Activated T-cell treated with anti-CD3 and anti-CD28 coated beads, Interleukin-2, amount 50 U/mL, for 1 hour (primary cell): ENCODE measurements around the gene GNB2.
"Not testable (repeated sequence)": the region's sequence is repeated elsewhere in the genome, so short reads cannot be mapped to it uniquely, and the experiment has no call there.

ENCODE experiments used
- DNase-seq: peaks from one replicate; pipeline ENCODE4 v3.0.0-alpha.2; 2020

Gene GNB2

DNA sequence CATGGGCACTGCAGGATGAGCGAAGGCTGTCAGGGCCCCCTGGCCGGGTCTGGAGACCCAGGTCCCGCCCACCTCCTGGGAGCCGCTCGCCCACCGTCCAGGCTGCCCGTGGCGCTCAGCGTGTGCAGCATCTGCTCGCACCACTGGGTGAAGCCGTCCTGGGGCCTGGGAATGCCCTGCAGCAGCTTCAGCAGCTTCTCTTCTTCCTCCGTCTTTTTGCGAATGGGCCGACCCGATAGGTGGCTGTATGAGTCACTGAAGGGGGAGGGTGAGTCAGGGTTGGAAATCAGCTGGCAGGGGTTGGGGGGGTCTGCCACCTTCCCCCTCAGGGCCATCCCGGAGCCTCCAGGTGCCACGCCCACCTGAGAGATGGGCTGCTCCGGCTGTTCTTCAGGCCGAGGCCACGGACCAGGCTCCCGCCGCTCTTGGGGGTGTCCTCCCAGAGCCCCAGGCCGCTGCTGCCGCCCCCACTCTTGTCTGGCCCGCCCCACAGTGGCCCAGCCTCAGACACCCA, 8.7 kb downstream of the GNB2 start:
- DNase-seq = no peak

DNA sequence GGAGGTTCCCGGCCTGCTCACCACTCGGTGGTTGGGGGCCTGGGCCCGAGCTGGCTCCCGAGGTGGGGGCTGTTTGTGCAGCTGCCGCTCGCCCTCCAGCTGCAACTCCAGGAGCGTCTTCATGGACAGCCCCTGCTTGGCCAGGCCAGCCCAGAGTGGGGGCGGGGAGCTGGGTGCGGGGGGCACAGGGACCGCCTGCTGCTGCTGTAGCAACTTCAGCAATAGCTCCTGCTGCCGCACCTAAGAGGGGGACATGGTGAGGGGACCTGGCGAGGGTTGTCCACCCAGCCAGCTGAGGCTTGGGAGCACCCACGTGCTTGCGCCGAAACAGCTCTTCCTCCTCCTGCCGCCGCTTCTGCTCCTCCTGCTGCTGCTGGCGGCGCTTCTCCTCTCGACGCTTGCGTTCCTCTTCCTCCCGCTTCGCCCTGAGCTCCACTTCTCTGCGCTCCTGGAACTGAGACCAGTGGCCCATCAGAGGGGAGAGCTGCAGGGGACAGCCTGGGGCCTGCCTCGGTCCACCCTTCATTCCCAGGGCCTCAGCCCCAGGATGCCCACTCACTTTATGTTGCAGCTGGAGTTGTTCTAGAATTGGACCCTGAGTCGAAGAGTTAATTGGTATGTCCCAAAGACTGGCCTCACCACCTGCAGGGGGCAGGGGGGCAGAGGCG, 9.6 kb downstream of the GNB2 start:
- no peak for DNase-seq

DNA sequence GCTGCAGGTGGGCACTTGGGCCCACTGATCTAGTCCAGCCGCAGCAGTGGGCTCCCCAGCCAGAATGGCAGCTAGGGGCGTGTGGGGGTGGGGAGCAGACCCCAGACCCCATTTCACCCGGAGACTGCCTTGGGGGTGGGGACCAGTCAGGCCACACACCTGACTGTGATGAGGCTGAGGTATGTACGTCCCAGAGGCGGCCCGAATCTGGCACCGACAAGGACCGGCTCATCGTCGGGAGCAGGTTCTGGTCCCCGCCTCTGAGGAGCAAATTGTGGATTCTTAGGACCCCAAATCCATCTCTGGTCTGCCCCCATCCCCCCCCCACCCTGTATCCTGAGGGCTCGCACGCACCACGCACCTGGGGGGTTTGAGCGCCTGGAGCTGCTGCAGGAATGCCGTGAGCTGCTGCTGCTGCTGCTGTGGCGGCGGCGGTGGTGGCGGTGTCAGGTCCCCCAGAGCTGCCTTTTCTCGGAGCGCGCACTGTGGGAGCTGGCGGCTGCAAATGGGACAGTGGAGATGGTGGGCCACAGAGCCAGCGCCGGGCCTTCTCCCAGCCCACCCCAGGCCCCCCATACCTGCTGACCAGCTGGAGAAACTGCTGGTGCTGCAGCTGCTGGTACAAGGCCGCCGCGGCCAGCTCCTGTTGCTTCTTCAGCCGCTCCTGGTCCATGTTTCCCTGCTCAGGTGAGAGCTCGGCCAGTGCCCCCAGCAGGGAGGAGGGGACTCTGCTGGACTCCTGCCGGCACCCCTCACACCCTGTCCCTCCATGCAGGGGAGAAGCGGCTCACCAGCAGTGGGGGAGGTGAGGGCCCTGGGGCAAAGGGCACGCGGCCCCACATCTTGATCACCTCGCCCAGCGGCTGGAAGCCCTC, 10.4 kb downstream of the GNB2 start:
- no peak for DNase-seq

DNA sequence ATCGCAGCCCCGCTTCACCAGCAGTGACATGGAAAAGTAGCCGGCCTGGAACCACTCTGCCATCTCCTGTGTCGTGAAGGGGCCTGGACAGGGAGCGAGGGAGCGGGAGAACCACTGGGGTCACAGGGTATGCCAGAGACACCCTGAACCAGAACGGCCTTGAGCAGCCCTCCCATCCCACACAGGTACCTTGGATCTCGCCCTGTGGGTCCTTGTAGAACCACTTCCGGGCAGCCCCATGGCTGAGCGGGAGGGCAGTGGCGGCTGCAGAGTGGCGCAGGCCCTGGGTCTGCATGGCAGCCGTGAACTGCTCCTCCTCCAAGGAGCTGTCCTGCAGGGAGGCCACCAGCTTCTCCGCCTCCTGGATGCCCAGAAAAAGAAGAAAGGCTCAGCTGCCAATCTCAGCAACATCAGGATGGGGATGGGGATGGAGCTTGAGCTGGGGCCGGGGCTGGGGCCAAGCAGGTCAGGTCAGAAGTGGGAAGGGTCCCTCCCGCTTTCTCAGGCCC, 11.0 kb downstream of the GNB2 start:
- DNase-seq = no peak

DNA sequence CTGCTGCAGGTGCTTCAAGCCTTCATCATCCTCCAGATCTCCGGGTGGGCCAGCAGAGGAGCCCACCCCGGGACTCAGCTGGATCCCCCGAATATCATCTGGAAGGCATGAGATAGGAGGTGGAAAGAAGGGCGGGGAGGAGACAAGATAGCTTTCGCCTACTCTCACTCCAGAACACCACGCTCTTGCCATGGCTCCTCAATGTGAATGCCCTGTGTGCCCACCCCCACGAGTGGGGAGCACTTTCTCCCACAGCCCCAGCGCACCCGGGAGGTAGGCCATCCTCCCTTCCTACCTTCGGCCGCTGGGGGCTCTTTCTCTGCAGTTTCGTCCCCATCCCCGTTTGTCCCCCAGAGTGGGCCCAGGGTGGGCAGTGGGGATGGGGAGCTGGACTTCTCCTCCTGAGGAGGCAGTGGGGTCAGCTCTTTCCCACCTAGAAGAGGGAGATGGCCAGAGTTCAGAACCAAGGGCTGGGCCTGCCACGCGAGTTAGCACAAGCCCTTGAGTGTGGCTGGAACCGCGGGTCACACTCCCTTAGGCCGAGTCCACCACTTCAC, 11.6 kb downstream of the GNB2 start:
- no peak for DNase-seq

DNA sequence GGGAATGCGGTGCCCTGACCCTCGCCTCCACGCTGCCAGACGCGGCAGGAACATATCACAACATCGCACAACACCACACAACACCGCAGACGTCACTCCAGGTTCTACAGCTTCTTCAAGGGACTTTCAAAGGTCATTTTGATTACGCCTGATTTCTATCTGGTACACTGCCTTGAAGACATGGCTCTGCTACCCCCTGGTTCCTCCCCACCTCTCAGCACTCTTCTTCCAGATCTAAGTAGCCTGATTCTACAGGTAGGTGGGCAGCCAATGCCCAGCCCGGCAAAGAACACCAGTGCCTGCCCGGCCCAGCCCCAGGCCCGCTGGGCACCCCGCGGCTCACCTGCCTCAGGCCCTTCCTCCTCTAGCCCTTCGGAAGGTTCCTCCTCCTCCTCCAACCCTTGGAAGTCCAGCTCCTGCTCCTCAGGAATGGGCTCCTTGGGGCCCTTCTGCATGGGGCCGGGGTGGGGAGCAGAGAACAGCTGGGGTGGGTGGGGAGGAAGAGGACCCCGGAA, 12.1 kb downstream of the GNB2 start:
- DNase-seq = no peak

DNA sequence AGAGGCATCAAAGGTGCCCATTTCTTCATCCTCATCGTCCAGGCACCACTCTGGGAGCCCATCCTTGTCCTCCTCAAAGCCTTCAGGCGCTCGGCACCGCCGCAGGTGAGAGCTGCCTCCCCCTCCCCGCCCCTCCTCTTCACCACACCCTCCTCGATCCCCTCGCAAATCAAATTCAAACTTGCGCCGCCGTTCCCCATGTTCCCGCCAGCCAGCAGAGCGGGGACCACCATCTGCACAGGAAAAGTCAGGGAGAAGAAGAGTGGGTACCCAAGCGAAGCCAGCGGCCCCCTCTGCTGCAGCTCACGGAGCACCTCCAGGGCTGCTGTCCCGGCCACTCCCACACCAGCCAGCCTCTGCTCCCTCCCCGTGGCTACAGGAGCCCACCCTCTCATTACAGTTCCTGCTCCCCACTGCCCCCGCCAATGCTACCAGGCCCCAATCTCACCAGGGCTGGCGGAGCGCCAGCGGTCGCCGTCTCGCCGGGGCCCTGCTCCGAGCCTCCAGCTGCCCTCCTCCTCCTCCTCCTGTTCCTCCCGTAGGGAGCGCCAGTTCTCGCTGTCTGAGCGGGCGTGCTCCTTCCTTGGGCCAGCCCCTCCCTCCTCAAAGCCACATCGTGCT, 12.8 kb downstream of the GNB2 start:
- no peak for DNase-seq

DNA sequence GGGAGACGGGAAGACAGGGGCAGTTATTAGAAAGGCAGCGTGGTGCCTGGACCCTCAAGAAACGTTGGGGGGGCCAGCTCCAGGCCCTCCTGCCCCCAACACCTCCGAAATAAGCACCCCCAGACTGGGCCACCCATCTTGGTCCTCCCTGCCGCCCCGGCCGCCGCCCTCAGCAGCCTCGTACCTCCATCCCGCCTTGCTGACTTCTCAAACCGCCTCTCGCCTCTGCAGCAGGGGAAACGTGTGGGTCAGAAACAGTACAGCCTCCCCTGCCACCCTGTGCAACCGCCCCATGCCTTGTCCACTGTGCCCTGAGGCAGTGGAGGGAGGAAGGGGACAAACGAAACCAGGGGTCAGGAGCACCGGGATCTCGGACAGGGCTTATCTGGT, 13.3 kb downstream of the GNB2 start:
- DNase-seq = no peak

DNA sequence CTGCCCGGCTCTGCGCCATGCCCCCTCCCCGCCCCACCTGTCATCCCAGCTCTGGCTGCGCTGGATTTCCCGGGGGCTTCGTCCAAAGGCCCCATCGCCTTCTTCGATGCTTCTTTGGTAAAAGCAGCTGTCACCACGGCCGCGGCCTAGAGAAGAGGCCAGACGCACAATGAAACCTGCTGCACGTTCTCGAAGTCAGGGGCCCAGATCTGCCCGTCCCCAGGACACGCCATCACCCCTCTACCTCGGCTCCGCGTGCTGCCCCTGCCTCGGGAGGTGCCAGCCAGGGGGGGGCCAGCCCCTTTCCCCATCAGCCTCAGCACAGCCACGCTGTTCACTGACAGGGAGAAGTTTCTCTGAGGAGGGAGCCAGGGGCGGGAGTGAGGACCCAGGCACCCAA, 13.7 kb downstream of the GNB2 start:
- DNase-seq = no peak

DNA sequence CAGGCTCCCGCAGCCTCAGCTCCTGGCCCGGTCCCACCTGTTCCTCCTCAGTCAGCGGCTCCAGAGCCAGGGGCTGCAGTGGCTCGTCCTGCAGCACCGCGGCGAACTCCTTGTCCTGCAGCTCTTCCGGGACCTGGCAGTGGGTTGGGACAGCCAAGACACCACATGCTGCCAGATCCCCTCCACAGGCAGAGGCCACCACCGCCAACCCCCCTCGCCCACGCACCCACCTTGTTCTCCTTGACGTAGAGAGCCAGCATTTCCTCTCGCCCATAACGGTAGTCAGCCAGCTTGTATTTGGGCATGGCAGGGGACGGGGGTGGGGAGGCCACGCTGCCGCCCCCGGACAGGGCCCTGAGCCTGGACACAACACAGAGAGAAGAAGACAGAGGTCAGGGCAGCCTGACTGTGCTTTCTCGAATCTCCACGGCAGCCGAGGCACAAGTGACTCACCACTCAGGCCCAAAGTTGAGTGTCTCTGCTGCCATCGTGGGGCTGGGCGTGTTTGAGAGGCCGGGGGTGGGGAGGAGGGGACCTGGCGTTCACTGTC, 14.3 kb downstream of the GNB2 start:
- no peak for DNase-seq

DNA sequence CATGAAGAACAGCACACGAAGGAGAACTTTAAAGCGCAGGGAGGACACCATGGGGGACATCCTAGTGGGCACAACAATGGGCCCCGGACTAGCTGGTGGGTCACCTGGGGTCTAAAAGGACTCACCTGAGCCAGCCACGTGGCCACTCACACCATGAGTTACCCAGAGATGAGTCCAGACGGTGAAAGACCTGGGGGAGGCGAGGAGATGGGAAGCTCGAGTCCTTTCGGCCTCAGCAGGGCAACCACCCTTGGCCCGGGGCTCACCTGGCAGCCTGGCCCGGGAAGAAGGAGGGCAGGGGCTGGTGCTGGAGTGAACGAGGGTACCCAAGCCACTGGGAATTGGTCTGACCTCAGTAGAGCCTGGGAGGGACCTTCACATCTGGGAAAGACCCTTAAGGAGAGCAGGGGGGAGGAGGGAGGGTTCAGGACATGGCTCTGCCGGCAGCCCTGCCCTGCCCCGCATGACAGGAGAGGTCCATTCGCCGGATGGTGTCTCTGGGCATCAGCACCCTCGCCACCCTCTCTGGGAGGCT, 14.9 kb downstream of the GNB2 start:
- no peak for DNase-seq

DNA sequence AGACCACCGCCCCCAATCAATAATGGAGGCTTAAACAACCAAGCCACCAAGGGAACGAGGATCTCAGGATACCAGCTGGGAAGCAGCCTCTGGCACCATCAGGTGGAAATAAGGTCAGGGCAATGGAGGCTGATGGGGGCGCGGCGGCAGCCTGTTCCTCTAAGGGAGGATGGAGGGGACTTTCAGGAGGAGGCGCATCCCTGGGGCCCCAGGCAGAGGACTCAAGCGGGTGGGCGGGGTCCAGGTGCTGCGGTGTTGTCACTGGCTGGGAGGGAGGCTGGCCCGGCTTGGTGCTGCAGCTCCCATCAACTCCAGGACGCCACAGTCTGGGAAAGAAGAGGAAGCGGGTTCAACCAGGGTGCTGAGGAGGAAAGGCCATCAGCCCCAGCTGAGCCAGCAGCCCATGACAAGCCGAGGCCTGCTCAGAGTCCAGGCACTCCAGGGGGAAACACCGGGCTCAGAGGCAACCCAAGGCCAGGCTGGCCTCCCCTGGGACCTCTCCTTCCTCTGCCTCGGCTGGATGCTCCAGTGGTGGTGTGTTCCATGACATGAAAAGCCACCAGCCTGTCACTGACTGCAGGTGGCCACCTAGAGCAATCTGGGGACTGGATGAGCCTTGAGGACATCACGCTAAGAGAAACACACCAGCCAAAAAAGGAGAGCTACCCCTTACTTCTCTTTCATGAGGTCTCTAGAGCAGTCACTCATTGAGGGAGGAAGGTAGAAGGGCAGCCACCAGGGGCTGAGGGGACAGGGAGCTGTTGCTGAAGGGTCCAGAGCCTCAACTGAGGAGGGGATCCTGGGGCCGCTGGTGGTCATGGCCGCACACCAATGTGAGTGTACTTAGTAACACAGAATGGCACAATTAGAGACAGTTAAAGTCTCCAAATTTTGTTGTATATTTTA, 15.9 kb downstream of the GNB2 start:
- no peak for DNase-seq

DNA sequence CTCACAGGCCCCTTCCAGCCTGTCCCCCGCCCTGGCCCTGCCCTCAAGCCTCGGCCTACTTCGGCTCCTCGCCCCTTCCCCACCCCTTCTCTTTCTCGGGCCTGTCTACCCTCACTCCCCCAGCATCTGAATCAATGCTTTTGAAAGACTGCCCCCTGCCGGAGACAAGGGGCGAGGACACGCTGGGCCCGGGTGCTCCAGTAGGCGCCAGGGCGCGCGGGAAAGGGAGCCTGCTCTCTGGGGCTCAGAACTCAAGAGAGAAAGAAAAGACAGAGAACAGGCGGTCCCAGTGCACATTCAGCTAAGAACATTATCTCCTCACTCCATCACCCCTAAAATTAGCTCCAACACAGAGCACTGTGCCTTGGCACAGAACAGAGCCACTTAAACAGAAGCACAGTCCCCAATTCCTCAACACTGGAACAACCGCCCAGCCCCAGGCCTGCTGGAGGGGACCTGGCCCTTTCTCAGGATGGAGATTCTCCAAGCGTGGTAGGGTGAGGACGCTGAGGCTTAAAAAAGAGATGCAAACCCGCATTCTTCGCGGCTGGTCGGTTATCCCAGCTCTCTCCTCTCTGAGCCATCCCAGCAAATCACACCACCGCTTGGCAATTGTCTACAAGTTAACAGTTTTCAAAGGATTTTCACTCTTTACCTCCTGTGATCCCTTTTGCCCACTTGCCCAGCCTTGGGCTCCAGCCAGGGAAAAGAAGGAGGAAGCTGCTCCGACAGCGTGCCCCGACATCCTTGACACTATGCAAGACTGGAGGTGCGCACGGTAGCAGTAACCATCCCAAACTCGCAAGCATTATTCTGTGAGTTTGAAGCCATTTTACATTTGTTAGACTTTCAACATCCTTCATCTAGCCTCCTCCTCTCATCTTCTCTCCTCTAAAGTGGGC, 18.4 kb downstream of the GNB2 start:
- DNase-seq = peak; percentile 83

DNA sequence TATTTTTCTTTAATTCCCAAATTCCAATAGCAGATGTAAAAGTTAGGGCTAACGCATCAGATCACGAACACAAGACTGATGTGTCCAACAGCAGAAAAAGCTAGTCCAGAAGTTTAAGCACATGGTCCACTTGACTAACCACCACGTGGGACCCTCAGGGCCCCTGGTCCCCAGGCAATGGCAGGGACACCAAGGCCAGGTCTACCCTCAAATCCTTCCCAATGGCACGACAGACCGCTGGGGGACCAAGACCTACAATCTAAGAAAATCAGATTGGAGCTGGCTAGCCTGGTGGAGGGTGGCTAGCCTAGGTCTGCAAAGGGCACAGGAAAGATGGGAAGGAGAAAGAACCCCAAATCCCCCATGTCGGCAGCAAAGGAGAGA, 19.0 kb downstream of the GNB2 start:
- DNase-seq = no peak

DNA sequence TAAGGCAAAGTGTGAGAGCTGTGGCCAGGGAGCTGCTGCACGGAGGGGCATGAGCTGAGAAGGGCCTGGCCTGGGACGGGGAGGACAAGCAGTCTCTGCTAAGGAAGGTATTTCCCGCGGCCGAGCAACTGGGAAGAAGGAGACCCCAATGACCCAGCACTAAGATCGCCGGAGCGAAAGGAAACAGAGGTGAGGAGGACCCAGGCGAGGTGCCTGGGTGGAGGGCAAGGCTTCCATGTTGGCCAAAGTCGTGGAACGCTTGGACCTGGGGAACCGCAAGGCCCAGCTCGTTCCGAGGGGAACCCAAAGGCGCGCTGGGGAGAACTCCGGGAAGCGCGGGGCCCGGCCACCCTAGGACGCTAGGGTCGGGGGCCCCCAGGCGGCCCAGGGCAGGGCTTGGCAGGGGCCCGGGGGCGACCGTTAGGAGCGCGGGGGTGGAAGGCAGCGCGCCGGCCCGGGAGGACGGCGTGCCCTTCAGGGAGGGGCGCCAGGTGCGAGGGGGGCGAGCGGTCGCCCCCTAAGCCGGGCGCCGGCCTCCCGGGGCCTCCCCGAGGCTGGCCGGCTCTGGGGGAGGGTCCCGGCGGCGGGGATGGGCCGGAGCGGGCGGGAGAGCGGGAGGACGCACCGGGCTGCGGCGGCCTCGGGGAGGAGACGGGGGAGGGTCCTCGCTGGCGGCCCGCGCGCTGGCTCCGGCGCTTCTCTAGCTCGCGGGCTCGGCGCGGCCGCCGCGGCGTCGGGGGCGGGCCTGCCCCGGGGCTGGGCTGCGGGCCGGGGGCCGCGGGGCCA, 20.0 kb downstream of the GNB2 start:
- no peak for DNase-seq

DNA sequence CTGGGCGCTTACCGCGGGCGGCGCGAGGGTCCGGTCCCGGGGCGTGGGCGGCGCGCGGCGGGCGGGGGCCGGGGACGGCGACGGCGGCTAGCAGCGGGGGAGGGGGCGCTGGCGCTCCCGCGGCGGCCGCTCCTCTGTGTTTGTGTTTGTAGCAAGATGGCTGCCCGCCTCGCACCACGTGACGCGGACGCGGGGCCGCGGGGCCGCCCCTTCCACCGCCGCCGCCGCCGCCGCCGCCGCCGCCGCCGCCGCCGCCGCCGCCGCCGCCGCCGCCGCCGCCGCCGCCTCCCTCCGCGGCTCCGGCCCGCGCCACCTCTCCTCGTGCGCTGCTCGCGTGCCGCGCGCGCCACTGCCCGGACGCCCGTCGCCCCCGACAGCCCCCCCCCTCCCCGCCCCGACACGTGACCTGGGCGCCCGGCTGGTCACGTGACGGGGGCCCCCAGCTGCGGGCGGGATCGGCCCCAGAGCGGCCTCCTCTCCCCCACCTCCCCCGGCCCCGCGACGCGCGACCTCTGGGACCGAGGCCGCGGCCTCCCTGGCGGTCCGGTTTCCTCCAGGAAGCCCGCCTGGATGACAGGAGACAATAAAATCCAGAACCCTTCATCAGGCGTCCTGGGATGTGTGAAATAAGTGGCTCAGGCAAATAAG, 20.7 kb downstream of the GNB2 start, which contains the start of gene GIGYF1:
TSS of gene GIGYF1 (minus strand) at position 153 of the 648 bp plus-strand sequence. CDS start 6,012 bp downstream, outside the sequence.
- DNase-seq = peak; percentile 77

DNA sequence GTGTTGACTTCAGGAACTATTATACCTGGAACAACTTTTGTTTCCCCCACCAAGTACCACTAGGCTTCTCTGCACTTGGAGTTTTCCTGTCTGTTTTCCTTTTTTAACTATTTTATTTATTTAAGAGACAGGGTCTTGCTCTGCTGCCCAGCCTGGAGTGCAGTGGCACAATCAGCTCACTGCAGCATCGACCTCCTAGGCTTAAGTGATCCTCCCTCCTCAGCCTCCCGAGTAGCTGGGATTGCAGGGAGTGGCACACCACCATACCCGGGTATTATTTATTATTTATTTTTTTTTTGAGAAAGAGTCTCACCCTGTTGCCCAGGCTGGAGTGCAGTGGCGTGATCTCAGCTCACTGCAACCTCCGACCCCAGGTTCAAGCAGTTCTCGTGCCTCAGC, 22.6 kb downstream of the GNB2 start:
- no peak for DNase-seq

DNA sequence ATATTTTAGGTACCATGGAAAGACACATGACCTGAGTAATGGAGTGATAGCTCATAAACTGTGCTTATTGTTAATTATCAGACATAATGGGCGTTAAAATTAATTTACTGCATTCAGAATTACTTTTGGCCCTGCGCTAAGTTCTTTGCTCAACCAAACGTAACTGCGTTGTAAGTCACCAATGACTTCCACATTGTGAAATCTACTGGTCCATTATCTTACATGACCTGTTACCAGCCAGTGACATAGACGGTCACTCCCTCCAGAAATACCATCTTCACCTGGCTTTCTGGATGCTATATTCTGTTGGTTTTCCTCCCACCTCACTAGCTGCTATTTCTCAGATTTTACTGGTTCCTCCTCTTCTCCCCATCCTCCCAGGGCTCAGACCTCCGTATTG, 25.5 kb downstream of the GNB2 start:
- no peak for DNase-seq

DNA sequence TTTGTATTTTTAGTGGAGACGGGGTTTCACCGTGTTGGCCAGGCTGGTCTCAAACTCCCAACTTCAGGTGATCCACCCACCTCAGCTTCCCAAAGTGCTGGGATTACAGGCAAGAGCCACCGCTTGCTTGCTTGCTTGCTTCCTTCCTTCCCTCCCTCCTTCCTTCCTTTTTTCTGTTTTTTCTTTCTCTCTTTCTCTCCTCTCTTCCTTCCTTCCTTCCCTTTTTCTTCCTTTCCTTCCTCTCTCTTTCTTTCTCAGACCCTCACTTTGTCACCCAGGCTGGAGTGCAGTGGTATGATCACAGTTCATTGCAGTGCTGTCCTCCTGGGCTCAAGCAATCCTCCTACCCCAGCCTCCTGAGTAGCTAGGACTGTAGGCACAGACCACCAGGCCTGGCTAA, 27.5 kb downstream of the GNB2 start:
- DNase-seq = not testable (repeated sequence)
